Muscle layer of colon (tissue), 2 donors: Measurements from ENCODE around the gene MBP.

Experiments
- H3K27ac ChIP-seq: one replicate; pipeline ENCODE4 v1.7.0; 2013; ENCODE audit warnings: low read depth, mild to moderate bottlenecking, low read length, moderate library complexity
- H3K27me3 ChIP-seq, 2 donors: one replicate each; pipeline ENCODE4 v1.7.0; 2013; ENCODE audit warnings: low read length in 2 of 2, mild to moderate bottlenecking in 2 of 2; ENCODE audit not compliant: insufficient read depth in 2 of 2, control insufficient read depth in 1 of 2
- H3K36me3 ChIP-seq: one replicate; pipeline ENCODE4 v1.7.0; 2013; ENCODE audit warnings: mild to moderate bottlenecking, low read length; ENCODE audit not compliant: insufficient read depth
- H3K4me1 ChIP-seq: one replicate; pipeline ENCODE4 v1.7.0; 2013; ENCODE audit warnings: mild to moderate bottlenecking, low read length; ENCODE audit not compliant: insufficient read depth
- H3K4me3 ChIP-seq, 2 donors: one replicate each; pipeline ENCODE4 v1.7.0; 2013; ENCODE audit warnings: low read length in 2 of 2, low read depth in 1 of 2, mild to moderate bottlenecking in 1 of 2, moderate library complexity in 1 of 2
- H3K9ac ChIP-seq: one replicate; pipeline ENCODE4 v1.7.0; 2013; ENCODE audit warnings: low read length
- H3K9me3 ChIP-seq: one replicate; pipeline ENCODE4 v1.7.0; 2013; ENCODE audit warnings: mild to moderate bottlenecking, low read length
- donor health status: abdominal sarcoma.
- donor health status: Adenocarcinoma of cecum.

Gene MBP

GRCh38 chr18:77061946-77062517 is 70.6 kb downstream of the MBP start:
- no peaks in the 10 kb centered on the region for H3K9me3 ChIP-seq
- H3K27ac ChIP-seq: peak overlapping the region; percentile 61
- H3K36me3 ChIP-seq: no peaks in the 10 kb centered on the region
- H3K4me1 ChIP-seq: peaks cover 20% of the 10 kb centered on the region
- H3K27me3 ChIP-seq: no peaks in the 10 kb centered on the region
- no peak overlapping the region for H3K4me3 ChIP-seq
- no peak overlapping the region for H3K9ac ChIP-seq

- no peaks in the 10 kb centered on the region for H3K36me3 ChIP-seq
- H3K9ac ChIP-seq: no peak overlapping the region
- H3K4me3 ChIP-seq: no peak overlapping the region
- no peaks in the 10 kb centered on the region for H3K9me3 ChIP-seq
- no peaks in the 10 kb centered on the region for H3K27me3 ChIP-seq
- H3K4me1 ChIP-seq: peaks cover 25% of the 10 kb centered on the region
- no peak overlapping the region for H3K27ac ChIP-seq
These were observed 71.2 kb downstream of the MBP start for GRCh38 chr18:77061281-77061945.

- no peak overlapping the region for H3K9ac ChIP-seq
- H3K4me3 ChIP-seq: no peak overlapping the region
- H3K4me1 ChIP-seq: peaks cover 32% of the 10 kb centered on the region
- no peaks in the 10 kb centered on the region for H3K9me3 ChIP-seq
- H3K27ac ChIP-seq: peak overlapping the region; percentile 31
- no peaks in the 10 kb centered on the region for H3K27me3 ChIP-seq
- H3K36me3 ChIP-seq: no peaks in the 10 kb centered on the region
These were observed 72.4 kb downstream of the MBP start for GRCh38 chr18:77060151-77060550.

- Histone ChIP-seq H3K4me3 (no peak overlapping the region), H3K4me1 (peaks cover 33% of the 10 kb centered on the region), H3K36me3 (no peaks in the 10 kb centered on the region), H3K9ac (no peak overlapping the region), H3K27me3 (no peaks in the 10 kb centered on the region), H3K9me3 (no peaks in the 10 kb centered on the region), H3K27ac (peak overlapping the region; percentile 31)
These were observed 73.2 kb downstream of the MBP start for GRCh38 chr18:77059294-77059916.

GRCh38 chr18:77058290-77058835 is 74.2 kb downstream of the MBP start:
- H3K27ac ChIP-seq: no peak overlapping the region
- no peak overlapping the region for H3K9ac ChIP-seq
- no peaks in the 10 kb centered on the region for H3K36me3 ChIP-seq
- no peaks in the 10 kb centered on the region for H3K9me3 ChIP-seq
- H3K27me3 ChIP-seq: no peaks in the 10 kb centered on the region
- H3K4me3 ChIP-seq: no peak overlapping the region
- peaks cover 41% of the 10 kb centered on the region for H3K4me1 ChIP-seq

- Histone ChIP-seq H3K9ac (no peak overlapping the region), H3K36me3 (no peaks in the 10 kb centered on the region), H3K9me3 (no peaks in the 10 kb centered on the region), H3K4me1 (peaks cover 47% of the 10 kb centered on the region), H3K27ac (peak overlapping the region; percentile 60), H3K27me3 (no peaks in the 10 kb centered on the region), H3K4me3 (no peak overlapping the region)
These were observed 75.6 kb downstream of the MBP start for GRCh38 chr18:77057006-77057395.

GRCh38 chr18:77056344-77057005 is 76.1 kb downstream of the MBP start:
- Histone ChIP-seq H3K27me3 (no peaks in the 10 kb centered on the region), H3K36me3 (no peaks in the 10 kb centered on the region), H3K4me3 (no peak overlapping the region), H3K27ac (peak overlapping the region; percentile 60), H3K9me3 (no peaks in the 10 kb centered on the region), H3K4me1 (peaks cover 43% of the 10 kb centered on the region), H3K9ac (no peak overlapping the region)

- H3K36me3 ChIP-seq: no peaks in the 10 kb centered on the region
- H3K4me1 ChIP-seq: peaks cover 36% of the 10 kb centered on the region
- no peaks in the 10 kb centered on the region for H3K9me3 ChIP-seq
- H3K9ac ChIP-seq: no peak overlapping the region
- H3K27me3 ChIP-seq: no peaks in the 10 kb centered on the region
- H3K4me3 ChIP-seq: no peak overlapping the region
- H3K27ac ChIP-seq: peak overlapping the region; percentile 47
These were observed 76.9 kb downstream of the MBP start for GRCh38 chr18:77055429-77056300.

GRCh38 chr18:77054606-77055428 is 77.8 kb downstream of the MBP start:
- H3K4me1 ChIP-seq: peaks cover 36% of the 10 kb centered on the region
- H3K27ac ChIP-seq: peak overlapping the region; percentile 47
- no peaks in the 10 kb centered on the region for H3K27me3 ChIP-seq
- no peaks in the 10 kb centered on the region for H3K9me3 ChIP-seq
- no peak overlapping the region for H3K9ac ChIP-seq
- no peak overlapping the region for H3K4me3 ChIP-seq
- H3K36me3 ChIP-seq: no peaks in the 10 kb centered on the region

GRCh38 chr18:77054288-77054605 is 78.3 kb downstream of the MBP start:
- Histone ChIP-seq H3K27me3 (no peaks in the 10 kb centered on the region), H3K4me1 (peaks cover 36% of the 10 kb centered on the region), H3K36me3 (no peaks in the 10 kb centered on the region), H3K4me3 (no peak overlapping the region), H3K27ac (peak overlapping the region; percentile 10), H3K9me3 (no peaks in the 10 kb centered on the region), H3K9ac (no peak overlapping the region)
